ENCODE data around the gene PSME3IP1. TPM values are rescaled to one million over a fixed set of nuclear protein-coding genes. Genes with fewer than 3 reads are reported as not detected.

The PSME3IP1 gene
- total RNA-seq, 1 experiment from 2014 or later, result 45.6 TPM

- CTCF ChIA-PET, result no interaction called here
- DNase-seq (no peak), ATAC-seq (no peak)
- intact Hi-C loops (cut with micrococcal nuclease), result no loop called here
- Histone ChIP-seq H3K27me3 (ENCODE audit: low read length) (no peaks in the 10 kb centered on the region), H4K20me1 (ENCODE audit: low read length) (no peaks in the 10 kb centered on the region), H3F3A (ENCODE audit: low read length, unreplicated experiment) (no peaks in the 10 kb centered on the region), H3K79me2 (ENCODE audit: low read length) (no peaks in the 10 kb centered on the region), H3K4me3 (ENCODE audit: low read length) (no peak overlapping the region), H3K27ac (ENCODE audit: low read length) (no peak overlapping the region), H3K9ac (ENCODE audit: low read length) (no peak overlapping the region), H3K4me1 (ENCODE audit: insufficient read depth, low read length) (no peaks in the 10 kb centered on the region), H2AFZ (ENCODE audit: low read length) (no peak overlapping the region), H3K4me2 (ENCODE audit: low read length) (no peak overlapping the region), H3K9me3 (ENCODE audit: low read length) (no peaks in the 10 kb centered on the region), H3K36me3 (ENCODE audit: low read depth, low read length) (no peaks in the 10 kb centered on the region), H3K9me2 (replicated peaks; ENCODE audit: low read length) (no peaks in the 10 kb centered on the region)
- no TSS peak for BruUV-seq (replicated peaks)
- POLR2A ChIA-PET (ENCODE audit: unreplicated experiment), result no interaction called here
- TF ChIP-seq EZH2 (IDR thresholded peaks at IDR 0.05; ENCODE audit: low read length, unreplicated experiment), result no peak
- no peak for TF ChIP-seq CTCF (conservative IDR thresholded peaks at IDR 0.05; ENCODE audit: low read depth, low read length)
- no peak for TF ChIP-seq EZH2phosphoT487 (IDR thresholded peaks at IDR 0.05; ENCODE audit: borderline replicate concordance, low read length)
Measured at GRCh38 chr16:57113042-57113453, 72.8 kb downstream of the PSME3IP1 start.

- no peak for ATAC-seq
- Histone ChIP-seq H3K36me3 (ENCODE audit: low read depth, low read length) (no peaks in the 10 kb centered on the region), H3K79me2 (ENCODE audit: low read length) (no peaks in the 10 kb centered on the region), H2AFZ (ENCODE audit: low read length) (no peak overlapping the region), H3K4me3 (ENCODE audit: low read length) (no peak overlapping the region), H3K9ac (ENCODE audit: low read length) (no peak overlapping the region), H3K27me3 (ENCODE audit: low read length) (no peaks in the 10 kb centered on the region), H4K20me1 (ENCODE audit: low read length) (no peaks in the 10 kb centered on the region), H3K4me1 (ENCODE audit: insufficient read depth, low read length) (no peaks in the 10 kb centered on the region), H3K9me2 (replicated peaks; ENCODE audit: low read length) (no peaks in the 10 kb centered on the region), H3K4me2 (ENCODE audit: low read length) (no peak overlapping the region), H3K27ac (ENCODE audit: low read length) (no peak overlapping the region), H3F3A (ENCODE audit: low read length, unreplicated experiment) (no peaks in the 10 kb centered on the region), H3K9me3 (ENCODE audit: low read length) (no peaks in the 10 kb centered on the region)
- POLR2A ChIA-PET (ENCODE audit: unreplicated experiment), result no interaction called here
- CTCF ChIA-PET, result no interaction called here
- no peak for DNase-seq
- intact Hi-C loops (cut with micrococcal nuclease), result no loop called here
- TF ChIP-seq EZH2 (IDR thresholded peaks at IDR 0.05; ENCODE audit: low read length, unreplicated experiment) (no peak), EZH2phosphoT487 (IDR thresholded peaks at IDR 0.05; ENCODE audit: borderline replicate concordance, low read length) (no peak), CTCF (conservative IDR thresholded peaks at IDR 0.05; ENCODE audit: low read depth, low read length) (no peak)
- BruUV-seq (replicated peaks), result no TSS peak
Measured at GRCh38 chr16:57112403-57113041, 73.3 kb downstream of the PSME3IP1 start.

- intact Hi-C loops (cut with micrococcal nuclease), result no loop called here
- no peaks in the 10 kb centered on the region for H3K36me3 ChIP-seq (ENCODE audit: low read depth, low read length)
- H3F3A ChIP-seq (ENCODE audit: low read length, unreplicated experiment), result no peaks in the 10 kb centered on the region
- no peaks in the 10 kb centered on the region for H3K9me2 ChIP-seq (replicated peaks; ENCODE audit: low read length)
- no peak overlapping the region for H2AFZ ChIP-seq (ENCODE audit: low read length)
- ATAC-seq (no peak), DNase-seq (no peak)
- BruUV-seq (replicated peaks), result no TSS peak
- H3K27me3 ChIP-seq (ENCODE audit: low read length), result no peaks in the 10 kb centered on the region
- no peak overlapping the region for H3K9ac ChIP-seq (ENCODE audit: low read length)
- CTCF ChIA-PET, result no interaction called here
- no peaks in the 10 kb centered on the region for H3K9me3 ChIP-seq (ENCODE audit: low read length)
- H3K27ac ChIP-seq (ENCODE audit: low read length), result no peak overlapping the region
- no peaks in the 10 kb centered on the region for H3K79me2 ChIP-seq (ENCODE audit: low read length)
- no peaks in the 10 kb centered on the region for H3K4me1 ChIP-seq (ENCODE audit: insufficient read depth, low read length)
- POLR2A ChIA-PET (ENCODE audit: unreplicated experiment), result no interaction called here
- H3K4me2 ChIP-seq (ENCODE audit: low read length), result no peak overlapping the region
- H3K4me3 ChIP-seq (ENCODE audit: low read length), result no peak overlapping the region
- no peaks in the 10 kb centered on the region for H4K20me1 ChIP-seq (ENCODE audit: low read length)
- TF ChIP-seq EZH2 (IDR thresholded peaks at IDR 0.05; ENCODE audit: low read length, unreplicated experiment), result no peak
- TF ChIP-seq EZH2phosphoT487 (IDR thresholded peaks at IDR 0.05; ENCODE audit: borderline replicate concordance, low read length), result no peak
- no peak for TF ChIP-seq CTCF (conservative IDR thresholded peaks at IDR 0.05; ENCODE audit: low read depth, low read length)
Measured at GRCh38 chr16:57111420-57111819, 74.4 kb downstream of the PSME3IP1 start.

Measured in PC-3 (cell line).